ACHN (cell line): ENCODE results near the gene PDCL3.
A peak's percentile ranks its signal among the peaks of the same experiment; 100 is the strongest.

Experiments
- DNase-seq: peaks from one replicate; pipeline ENCODE4 v3.0.0-alpha.2; 2015
- in situ Hi-C: cut with HindIII; loops from 2 replicates; pipeline ENCODE4 v1.10.0; 2017; ENCODE audit warnings: low sequenced_read_pairs, low pct_ligation_motif_present, low pct_unique_long_range_greater_than_20kb

The PDCL3 gene

DNA sequence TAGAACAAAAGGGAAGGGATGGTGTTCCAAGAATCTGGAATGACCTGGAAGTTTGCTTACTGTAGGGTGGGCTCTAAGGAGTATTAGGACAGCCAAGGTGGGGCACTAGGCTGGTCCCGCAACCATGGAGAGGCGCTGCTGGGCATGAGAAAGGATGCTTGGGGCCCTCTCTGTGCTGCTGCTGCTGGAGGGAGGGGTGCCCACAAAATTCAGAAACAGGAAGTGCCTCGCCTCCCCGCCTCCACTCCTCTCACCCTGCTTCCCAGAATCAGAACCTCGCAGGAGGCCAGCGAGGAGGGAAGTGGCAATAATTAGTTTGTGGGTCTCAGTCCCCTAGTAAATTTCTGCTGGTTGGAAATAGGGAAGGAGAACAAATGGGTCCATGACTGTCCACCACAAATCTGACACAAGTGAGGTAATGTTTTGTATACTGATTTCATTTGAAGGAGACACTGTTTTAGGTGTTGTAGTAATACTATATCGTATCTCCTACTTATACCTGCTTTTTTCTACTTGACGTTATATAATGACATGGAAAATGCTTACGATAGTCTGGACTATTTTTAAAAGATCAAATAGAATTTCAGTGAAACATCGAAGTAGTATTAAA, 7.9 kb upstream of the PDCL3 start:
- DNase-seq, result no peak
- in situ Hi-C loops, result no loop called here

DNA sequence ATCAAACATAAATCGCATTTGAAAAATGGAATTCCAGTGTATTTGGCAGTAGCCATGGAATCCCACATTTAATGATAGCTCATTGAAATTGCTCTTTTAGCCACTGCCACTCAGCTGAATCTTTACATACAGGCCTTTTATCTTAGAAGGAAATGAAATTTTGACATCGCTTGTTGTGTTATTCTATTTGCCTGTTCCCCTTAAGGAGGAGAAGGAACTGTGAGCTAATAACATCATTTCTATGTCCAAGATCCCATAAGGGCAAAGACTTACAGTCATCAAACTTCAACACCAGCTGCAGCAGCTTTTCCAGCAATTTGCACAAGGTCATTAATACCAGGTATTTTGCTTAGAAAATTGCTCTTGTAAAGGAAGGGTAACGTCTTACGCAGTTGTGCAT, 6.0 kb upstream of the PDCL3 start:
- in situ Hi-C loops, result no loop called here
- DNase-seq, result no peak

DNA sequence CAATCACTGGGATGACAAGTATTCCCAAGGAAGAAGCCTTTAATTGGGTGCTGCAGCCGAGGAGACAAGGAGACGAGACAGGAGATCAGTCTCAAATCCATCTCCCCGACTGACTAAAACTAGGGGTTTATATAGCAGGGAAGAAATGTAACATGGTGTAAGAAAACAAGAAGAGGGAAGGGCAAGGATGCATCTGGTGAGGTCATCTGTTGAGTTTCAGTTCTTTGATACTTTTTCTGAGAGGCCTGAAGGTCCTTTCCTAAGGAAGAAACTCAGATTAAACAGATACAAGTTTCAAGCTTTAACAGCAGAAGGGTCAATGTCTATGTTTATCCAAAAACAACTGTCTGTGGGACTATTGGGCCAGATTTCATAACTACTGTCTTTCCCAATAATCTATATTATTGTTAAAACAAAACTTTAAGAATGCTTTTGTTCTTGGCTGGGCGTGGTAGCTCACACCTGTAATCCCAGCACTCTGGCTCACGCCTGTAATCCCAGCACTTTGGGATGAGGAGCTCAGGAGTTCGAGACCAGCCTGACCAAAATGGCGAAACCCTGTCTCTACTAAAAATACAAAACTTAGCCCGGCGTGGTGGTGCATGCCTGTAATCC, 2.5 kb upstream of the PDCL3 start:
- in situ Hi-C loops, result no loop called here
- no peak for DNase-seq

DNA sequence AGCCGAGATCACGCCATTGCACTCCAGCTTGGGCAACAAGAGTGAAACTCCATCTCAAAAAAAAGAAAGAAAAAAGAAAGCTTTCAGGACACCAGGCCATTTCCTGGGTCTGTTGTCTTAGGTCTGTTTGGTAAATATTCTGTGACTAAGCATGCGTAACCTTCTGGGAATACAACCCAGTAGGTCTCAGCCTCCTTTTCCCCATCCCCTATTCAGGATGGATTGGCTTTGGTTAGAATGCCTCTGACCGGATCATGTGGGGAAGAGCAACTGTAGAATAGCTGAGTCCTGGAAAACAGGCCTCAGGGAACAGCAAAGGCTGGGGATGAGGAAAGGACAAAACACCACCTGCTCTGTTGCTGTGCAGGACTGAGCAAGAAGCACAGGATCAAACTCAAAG, 1.6 kb upstream of the PDCL3 start:
- peak; percentile 2 for DNase-seq
- in situ Hi-C loops, result no loop called here

DNA sequence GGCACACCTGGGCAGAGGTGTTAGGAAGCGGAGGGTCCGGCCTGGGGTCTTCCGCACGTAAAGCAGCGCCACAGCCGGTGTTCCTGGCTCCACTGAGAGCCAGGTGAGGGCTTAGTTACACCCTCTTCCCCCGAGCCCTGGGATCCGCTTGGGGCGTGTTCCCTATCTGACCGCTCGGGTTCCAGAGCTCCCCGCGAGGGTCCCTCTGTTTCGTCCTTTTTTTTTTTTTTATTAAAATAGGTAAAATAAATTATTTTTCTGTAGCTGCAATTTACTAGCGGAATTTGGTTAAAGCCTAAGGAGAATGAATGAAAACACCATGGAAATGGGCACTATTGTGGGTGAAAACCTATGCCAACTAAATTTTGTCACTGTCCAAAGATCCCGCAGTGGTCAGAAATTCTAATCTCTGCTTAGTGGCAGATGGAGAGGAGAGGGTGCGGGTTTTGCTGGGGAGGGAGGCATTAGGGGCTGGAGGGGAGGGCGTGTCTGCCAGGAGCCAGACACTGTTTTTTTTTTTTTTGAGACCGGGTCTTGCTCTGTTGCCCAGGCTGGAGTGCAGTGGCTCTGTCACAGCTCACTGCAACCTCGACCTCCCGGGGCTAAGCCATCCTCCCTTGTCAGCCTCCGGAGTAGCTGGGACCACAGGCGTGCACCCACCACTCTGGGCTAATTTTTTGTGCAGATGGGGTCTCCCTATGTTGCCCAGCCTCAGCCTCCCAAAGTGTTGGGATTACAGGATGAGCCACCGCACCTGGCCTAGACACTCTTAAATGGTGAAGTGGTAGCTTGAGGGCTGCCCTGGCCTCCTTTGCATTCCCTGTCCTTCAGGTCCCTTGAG, 834 bp downstream of the PDCL3 start:
- DNase-seq, result peak; percentile 2
- in situ Hi-C loops, result no loop called here

DNA sequence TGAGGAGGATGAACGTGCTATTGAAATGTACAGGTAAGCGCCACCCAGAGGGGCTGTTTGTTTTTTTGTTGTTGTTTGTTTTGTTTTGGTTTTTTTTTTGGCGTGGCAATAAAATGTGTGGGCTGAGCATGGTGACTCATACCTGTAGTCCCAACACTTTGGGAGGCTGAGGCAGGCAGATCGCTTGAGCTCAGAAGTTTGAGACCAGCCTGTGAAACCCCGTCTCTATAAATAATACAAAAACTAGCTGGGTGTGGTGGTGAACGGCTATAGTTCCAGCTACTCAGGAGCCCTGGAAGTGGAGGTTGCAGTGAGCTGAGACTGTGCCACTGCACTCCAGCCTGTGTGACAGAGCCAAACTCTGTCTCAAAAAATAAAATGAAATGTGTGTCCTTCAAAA, 6.2 kb downstream of the PDCL3 start:
- in situ Hi-C loops, result no loop called here
- DNase-seq, result no peak

DNA sequence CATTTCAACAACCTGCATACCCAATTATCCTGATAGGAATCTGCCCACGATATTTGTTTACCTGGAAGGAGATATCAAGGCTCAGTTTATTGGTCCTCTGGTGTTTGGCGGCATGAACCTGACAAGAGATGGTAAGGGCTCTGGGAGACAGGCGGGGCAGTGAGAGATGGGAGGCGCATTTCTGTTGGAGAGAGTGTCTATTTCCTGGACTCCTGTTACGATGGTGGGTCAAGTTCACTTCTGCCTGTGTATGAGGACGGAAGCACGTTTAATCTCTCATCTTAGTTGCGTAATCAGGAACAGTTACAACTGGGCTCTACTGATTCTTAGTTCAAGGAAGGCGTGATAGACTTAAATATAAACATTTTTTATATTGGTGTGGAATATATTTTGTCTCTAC, 8.9 kb downstream of the PDCL3 start:
- no peak for DNase-seq
- in situ Hi-C loops, result no loop called here

DNA sequence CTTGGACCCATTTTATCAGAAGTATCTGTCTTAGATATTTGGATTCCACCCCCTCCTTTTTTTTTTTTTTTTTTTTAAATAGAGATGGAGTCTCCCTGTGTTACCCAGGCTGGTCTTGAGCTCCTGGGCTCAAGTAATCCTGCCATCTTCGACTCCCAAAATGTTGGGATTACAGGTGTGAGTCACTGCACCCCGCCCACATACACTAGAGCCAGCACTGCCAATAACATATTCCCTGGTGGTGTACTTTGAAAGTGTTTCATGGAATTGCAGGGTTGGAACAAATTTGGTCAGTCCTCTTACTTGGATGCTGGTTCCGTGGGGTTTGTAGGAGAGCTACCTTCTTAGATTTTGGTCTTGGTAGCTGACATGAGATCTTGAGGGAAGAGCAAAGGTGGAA, 15.0 kb downstream of the PDCL3 start:
- in situ Hi-C loops, result no loop called here
- no peak for DNase-seq

DNA sequence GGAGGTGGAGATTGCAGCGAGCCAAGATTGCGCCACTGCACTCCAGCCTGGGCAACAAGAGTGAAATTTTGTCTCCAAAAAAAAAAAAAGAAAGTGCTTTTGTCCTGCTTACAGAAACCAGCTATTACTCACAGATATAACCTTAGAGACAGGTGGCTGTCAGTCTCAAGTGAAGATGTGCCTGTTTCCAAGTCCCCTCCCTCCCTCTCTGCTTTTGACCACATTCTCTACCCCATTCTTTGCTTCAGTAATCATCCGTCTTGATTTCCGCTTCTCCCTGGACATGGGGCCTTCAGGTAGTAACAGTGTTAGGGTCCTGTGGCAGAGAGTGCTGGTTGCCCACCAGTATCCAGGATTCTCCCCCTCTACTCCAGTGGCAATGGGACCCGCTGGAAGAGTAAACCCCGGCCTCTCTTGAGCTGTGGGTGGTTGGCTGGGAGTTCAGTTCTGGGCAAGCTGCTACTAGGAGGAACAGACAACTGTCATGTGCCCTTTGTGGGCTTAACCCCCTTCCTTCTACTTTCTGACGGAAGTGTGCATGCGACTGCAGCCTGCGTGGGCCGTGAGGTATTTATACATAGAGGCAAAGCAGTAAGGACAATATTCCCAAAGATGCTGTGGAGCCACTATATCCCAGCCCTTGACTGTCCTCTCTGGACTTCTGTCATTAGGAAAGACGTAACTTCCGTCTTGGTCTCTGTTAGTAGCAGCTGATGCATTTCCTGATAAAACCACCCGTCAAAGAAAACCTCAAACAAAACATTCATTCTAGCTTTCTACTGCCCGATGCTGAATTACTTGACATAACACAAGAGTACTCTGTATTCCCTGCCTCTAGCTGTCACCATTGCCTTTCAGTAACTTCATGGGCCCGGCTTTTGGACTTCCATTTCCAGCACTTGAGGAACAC, 17.8 kb downstream of the PDCL3 start:
- in situ Hi-C loops, result no loop called here
- DNase-seq, result no peak

DNA sequence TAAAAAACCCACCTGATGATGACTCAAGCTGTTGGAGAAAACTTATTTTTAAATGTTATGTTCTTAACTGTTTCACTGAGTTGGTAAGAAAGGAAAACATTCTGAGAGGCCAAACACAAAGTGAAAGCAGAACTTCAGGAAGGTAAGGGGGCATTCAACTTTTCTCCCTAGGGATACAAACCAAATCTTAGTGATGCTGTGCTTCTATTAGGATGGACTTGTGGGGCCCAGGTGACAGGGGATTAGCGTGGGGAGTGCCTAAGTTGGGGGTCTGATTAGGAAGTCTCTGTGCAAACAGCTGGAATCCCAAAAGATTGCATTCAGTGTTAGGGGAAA, 18.5 kb downstream of the PDCL3 start:
- in situ Hi-C loops, result no loop called here
- no peak for DNase-seq

DNA sequence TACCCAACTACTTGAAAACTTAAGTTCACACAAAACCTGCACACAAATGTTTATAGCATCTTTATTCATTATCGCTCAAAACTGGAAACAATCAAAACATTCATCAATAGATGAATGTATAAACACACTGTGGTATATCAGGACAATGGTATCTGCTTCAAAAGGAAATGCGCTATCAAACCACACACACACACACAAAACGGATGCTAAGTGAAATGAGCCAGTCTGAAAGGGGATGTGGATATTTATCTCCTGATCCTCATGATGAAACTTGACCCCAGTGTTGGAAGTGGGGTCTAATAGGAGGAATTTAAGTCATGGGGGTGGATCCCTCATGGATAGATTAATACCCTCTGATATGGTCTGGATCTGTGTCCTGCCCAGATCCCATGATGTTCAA, 22.0 kb downstream of the PDCL3 start:
- in situ Hi-C loops, result no loop called here
- DNase-seq, result no peak

DNA sequence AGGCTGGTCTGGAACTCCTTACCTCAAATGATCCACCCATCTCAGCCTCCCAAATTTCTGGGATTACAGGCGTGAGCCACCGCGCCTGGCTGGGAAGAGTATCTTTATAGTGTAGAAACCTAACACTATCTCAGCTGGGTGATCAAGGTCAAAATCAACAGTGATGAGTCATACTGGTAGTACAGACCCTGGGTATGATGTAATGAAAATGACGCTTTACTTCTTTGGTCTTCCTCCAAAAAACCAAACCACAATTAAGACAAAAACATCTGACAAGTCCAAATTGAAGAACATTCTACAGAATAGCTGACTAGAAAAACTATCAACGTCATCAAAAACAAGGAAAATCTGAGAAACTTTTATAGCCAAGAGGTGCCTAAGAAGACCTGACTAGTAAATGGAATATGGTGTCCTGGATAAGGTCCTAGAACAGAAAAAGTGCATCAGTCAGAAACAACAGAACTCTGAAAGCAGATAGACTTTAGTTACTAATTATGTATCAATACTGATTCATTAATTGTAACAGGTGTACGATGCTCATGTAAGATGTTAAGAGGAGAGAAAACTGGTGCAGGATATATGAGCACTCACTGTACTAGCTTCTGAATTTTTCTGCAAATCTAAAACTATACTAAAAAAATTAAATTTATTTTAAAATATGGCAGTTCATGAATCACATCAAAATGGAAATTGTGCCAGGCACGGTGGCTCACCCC, 25.4 kb downstream of the PDCL3 start:
- in situ Hi-C loops, result no loop called here
- DNase-seq, result no peak

DNA sequence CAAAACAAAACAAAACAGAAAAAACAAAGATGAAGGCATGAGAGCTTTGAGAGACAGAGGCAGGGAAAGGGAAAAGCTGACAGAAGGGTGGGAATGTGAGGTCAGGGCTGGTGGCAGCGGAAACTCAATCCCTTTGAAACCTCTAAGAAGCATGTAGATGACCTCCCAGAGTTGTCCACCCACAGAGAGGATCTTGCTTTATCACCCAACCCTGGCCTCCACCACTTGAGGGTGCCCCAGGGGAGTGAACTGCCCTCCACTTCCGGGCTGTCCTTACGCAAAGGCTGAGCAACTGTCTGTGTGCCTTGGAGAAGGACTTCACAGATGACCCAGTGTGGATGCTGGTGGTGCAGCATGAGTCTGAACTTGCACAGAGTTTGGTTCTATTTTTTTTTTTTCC, 26.7 kb downstream of the PDCL3 start:
- in situ Hi-C loops, result no loop called here
- DNase-seq, result no peak

DNA sequence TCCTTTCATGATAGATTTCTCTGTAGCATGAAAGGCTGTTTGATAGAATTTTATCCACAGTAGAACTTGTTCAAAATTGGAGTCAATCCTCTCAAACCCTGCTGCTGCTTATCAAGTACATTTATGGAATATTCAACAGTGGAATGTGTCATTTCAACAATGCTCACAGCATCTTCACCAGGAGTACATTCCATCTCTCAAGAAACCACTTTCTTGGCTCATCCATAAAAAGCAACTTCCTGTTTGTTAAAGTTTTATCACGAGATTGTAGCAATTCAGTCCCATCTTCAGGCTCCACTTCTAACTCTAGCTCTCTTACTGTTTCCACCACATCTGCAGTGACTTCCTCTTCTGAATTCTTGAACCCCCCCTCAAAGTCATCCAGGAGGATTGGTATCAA, 29.4 kb downstream of the PDCL3 start:
- no peak for DNase-seq
- in situ Hi-C loops, result no loop called here

DNA sequence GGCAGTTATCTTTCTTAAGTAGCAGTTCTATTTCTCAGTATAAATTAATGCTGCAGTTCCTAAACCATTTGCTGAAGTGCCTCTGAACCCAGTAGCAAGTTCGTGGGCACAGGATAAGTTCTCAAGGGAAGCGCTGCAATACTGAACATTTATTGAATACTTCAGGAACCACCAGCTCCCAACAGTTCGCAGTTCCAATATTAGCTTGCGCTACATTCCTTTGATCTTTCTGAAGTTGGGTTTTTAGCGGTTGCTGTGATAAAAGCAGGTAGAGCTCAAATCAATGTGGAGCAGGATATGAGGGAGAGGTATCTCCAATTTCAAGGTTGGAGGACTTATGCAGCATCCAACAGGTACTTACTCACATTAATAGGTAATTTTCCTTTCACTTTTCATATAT, 33.7 kb downstream of the PDCL3 start:
- in situ Hi-C loops, result no loop called here

DNA sequence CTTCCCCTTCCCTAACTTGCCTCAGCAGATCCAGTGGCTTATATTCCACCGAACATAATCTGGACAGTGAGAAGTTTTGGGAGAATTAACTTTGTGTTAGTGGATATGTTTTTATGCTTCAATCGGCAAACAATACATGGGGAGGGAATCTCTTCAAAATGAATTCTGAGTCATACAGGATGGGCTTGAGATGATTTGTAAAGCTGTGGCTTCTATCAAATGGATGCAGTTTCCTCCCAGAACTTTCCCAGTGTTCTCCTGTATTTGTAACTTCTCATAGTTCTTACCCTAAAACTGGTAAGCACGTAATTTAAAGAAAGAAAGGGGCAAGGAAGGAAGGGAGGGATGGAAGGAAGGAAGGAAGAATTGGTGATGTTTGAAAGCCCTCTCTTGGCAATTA, 36.8 kb downstream of the PDCL3 start:
- in situ Hi-C loops, result no loop called here
- no peak for DNase-seq

More for the DNA sequence above, 33.7 kb downstream of the PDCL3 start:
- DNase-seq, result no peak

DNA sequence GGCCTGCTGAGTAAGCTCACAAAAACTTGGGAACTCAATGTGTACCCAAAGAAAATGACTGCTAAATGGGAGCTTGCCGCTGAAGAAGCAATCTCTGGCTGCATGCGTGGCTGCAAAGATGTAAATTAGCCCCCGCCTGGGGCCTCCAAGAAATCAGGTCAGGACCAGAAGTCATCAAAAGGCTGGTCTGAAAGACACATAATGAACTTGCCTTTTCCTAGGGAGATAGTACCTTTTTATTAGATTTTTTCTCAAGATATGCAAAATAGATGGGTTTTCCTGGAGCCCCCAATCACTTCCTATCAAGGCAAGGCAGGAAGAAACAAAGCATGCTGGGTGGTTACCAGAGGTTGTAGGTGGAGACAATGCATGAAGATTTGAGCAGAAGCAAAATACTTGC, 38.9 kb downstream of the PDCL3 start:
- no peak for DNase-seq
- in situ Hi-C loops, result no loop called here

DNA sequence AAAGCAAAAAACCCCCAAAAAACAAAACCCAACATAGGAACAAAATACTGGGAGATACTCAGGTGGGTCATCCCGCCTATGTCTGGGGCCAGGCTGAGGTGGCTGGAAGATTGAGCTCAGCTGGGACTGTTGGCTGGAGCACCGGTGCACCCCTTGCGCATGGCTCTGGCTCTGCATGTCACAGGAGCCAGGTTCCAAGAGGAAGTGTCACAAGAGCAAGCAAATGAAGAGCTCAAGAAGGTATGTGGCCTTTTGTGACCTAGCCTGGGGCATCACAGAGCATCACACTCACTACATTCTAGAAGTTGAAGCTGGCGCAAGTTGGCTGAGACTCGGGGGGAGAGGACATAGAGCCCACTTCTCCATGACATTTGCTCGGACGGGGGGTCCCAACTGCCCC, 40.6 kb downstream of the PDCL3 start:
- in situ Hi-C loops, result no loop called here
- no peak for DNase-seq
